ENCODE results near the gene LRRC46.

Gene LRRC46

DNA sequence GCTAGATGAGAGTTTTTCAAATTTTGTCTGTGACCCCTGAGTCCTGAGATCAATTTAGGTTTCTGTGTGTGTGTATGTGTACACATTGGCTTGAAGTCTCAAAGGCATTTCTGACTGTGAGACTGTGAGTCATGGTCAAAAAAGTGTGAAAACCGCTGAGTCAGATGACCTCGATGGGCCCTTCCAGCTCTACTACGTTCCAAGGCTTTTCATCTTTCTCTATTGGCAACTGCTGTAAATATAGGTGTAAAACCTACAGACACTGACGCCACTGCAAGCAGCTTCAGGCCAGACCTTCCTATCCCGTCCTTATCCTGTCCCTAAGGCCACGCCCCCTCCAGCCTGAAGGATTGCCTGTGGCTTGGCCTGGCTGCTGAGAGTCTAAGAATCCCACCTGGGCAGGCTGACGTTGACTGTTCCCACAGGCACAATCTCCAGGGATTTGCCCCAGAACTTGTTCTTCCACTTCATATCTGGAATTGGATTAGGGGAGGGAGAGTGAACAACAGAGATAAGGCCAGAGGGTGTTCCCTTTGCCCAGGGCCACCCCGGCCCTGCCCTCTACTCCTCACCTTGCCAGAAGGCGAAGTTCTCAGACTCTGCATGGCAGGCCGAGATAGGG is 21.2 kb upstream of the LRRC46 start:
- no peak for DNase-seq

DNA sequence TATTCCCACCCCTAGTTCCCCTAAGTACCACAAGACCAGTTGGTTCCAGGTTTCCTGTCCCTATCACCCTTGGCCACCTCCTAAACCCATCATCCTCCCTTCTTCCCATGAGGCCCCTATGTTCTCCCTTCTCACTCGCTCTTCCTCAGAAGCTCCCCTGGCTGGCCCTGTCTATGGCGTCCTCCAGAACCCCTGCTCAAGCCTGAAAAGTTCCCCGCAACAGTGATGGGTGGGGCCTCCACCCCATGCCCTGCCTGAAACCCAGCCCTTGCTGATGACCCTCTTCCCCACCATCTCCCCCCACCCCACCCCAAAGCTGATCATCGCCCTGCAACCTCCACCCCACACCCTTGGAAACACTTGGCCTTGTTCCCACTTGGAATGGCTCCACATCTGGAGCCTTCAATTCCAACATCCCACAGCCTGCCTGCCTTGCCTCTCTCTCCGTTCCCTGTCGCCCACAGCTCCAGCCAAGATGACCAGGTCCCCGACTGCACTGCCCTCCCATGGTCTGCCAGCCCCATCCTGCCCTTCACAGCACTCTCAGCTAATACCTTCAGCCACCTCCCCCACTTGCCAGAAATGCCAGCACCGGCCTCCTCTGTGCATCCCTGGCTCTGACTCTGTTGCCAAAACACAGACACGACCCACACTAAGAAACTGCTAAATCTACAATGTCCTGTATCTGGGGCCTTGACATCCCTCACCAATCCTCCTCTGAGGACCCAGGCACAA is 20.4 kb upstream of the LRRC46 start:
- no peak for DNase-seq

DNA sequence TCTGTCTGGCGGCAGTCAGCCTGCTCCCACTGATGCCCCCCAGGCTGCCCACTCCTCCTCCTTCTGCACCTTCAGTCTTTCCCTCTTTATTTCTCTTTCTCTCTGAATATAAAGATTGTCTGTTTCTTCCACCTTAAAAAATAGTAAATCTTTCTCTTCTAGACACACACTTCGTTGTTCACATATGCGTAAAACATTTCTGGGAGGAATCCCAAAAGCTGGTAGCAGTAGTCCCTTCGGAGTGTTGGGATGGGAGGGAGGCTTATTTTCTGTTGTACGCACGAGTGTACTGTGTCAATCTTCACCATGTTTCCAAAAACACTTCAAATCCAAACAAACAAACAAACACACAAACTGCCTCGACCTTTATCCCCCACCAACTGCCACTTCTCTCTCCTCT is 19.8 kb upstream of the LRRC46 start:
- no peak for DNase-seq

DNA sequence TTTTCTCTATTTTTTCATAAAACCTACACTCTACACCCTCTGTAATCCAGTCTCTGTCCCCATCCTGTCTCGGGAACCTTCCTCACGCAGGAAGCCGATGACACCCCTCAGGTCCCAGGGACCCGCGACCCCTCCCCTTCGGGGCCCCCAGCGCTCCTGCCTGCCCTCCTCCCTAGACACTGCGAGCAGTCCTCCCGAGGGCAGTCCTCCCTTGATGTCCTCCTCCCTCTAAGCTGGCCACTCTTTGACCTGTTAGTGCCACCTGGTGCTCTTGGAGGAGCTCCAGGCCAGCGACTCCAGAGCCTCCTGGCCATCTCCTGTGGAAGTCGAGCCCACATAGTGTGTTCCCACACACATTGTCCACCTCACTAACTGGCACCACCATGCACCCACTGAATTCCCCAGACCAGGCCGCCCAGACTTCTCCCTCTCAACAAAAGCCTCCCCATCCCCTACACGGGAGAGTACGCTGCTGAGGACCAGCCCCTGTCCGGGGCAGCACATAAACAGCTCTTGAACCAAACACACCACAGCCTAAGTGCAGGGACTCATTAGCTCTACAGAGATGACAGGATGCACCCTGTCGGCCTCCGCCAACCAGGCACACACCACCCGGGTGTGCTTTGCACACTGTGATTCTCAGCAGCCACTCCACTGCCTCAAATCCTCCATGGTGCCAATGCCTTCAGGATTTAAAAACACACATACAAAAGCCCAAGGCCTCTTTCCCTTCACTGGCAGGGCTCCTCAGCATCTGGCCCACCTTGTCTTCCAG is 19.1 kb upstream of the LRRC46 start:
- DNase-seq, result no peak

DNA sequence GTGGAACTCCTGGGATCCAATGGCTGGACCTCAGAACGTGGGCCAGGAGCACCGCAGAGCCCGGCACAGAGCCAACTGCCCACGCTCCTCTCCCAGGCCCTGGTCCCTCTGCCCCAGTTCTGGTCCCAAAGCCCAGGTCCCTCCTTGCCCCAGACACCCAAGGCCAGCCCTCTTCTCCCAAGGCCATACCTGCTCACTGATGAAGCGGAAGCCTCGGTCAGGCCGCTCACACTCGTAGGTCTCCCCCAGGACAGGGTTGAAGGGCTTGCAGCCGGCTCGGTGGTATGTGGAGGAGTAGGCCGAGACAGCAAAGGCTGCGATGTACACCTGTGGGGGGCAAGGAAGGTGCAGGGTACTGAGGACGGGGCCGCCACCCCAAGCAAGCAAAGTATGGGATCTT is 18.4 kb upstream of the LRRC46 start:
- DNase-seq, result no peak

DNA sequence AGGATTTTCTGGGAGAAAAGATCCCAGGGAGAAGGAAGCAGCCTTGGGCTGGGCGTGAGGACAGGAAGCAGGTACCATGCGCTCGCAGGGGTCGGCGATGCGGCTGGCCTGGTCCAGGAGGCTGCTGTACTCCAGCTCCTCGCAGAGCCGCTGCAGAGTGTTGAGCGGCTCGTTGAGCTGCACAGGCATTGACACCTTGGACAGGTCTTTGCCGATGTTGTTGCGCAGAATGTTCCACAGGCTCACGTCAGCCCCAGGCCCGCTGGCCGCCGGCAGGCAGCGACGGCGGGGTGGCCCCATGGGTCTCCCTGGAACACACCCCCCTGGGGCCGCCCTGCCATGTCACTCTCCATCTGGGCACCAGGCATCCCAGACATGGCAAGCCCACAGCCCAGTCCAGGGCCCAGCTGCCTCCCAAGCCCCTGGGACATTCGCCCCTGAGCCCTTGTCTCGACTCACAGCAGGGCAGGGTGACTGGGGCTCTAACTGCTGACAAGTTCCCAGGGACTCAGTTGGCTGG is 17.9 kb upstream of the LRRC46 start:
- no peak for DNase-seq

DNA sequence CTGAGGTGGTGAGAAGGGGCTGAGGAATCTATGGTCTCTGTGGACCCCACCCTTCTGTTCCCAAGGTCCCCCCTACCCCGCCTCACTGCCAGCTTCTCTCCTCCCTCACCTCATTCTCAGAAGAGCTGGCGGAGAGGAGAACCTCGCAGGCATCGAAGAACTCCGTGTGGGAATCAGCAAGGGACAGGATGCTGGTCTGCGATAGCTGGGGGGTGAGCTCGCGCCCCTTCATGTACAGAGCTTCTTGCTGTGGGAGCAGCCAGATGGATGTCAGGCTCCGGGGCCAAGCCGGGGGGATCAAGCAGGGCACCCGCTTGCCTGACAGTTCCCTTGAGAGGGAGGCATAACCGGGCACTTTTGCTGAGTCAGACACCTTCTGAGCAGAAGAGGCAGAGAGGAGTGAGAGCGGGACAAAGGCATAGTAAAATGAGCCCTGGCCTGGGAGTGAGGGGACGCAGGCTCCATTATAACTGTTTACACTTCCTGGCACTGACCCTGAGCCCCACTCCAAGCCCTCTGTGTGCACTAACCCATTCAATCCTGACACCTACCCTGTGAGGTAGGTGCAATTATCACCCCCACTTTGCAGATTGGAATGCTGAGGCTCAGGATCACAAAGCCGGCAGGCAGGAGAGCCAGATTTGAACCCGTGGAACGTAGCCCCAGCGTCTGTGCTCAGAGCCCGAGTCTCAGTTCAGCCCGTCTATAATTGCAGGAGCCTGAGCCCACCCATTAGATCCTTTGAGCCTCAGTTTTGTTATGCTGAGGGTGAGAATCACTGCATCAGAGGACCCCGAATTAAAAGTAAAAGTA is 16.2 kb upstream of the LRRC46 start:
- no peak for DNase-seq

DNA sequence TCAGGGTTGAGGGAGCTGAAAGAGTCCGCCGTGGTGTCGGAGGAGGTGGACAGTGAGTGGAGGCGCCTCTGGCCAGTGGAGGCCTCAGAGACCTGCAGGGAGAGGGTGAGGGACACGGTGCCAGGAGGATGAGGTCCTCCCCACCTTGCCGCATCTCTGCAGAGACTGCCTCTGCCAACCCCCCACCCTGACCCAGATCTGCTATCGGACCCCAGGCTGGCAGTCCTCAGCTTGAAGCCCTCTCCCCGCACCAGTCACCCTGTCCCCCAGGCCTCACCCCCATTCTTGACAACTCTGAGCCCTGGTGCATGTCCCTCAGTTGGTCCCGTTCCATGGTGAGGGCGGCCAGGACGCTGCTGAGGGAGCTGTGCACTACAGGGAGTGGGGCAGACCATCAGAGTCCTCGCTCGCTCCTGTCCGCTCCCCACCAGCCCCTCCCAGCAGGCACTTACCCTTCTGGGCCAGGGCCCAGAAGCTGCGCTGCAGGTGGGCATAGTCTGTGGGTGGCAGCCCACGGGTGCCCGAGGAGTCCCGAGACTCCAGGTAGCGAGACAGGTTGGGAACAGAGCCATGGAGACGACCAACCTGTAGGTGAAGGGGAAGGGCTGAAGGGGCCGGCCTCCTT is 15.2 kb upstream of the LRRC46 start:
- DNase-seq, result no peak

DNA sequence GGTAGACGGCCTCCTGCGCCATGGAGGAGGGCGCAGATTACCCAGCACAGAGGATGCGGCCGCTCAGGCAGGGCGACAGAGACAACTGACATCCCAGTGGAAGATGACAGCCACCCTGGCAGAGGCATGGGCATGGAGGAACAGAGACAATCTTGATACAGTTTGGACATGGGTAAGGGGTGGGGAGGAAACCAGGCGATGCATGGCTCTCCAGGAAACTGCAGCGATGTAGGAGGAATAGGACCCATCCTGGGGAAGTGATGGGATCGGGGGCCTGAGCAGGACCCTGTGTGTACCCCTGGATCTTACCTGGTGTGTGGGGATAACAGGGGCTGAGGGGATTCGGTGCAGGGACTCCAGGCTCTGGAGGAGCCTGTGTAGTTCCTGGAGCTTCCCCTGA is 14.5 kb upstream of the LRRC46 start:
- DNase-seq, result no peak

DNA sequence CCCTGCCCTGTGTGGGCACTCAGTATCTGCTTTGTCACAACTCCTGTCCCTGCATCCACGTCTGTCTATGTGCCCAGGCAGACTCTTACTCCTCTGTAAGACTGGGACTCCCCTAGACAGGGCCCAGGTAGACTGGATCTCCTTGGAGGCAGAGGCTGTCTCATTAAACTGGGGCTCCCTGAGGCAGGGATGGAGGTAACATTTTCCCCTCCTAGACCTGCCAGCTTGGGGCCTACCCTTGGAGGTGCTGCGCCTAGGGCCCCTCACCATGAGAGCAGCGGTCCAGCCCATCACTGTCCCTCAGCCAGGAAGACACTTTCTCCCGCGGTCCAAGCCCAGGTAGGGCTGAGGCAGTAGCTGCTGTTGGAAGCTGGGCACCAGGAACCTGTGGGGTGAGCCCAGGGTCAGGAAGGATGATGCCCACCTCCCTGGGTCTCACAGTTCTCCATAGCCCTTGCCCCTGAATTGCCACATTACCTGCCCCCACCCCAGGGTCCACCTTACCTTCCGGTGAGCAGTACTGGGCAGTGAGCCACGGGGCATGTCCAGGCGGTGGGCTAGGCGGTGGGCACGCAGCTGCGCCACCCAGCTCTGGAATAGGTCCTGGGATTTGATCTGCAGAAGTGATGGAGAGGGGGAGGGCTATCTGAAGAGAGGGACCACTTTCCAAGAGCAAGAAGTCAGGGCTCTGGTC is 13.3 kb upstream of the LRRC46 start:
- DNase-seq, result no peak

DNA sequence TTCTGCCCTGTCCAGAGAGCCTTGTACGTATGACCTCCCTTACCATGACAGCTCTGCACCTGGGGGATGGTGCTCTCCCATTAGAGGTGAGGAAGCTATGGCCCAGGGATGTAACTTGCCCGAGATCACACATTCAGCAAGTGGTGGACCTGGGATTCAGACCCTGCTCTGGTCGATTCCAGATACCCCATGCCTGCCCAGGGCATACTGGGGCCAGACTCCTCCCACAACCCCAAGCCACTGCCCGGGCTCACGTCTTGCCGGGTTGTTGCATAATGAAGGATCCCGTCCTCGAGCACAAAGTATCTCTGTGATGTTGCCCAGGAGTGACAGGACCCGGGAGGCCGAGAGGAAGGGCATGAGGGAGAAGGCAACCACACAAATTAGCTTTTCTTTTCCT is 12.0 kb upstream of the LRRC46 start:
- DNase-seq, result no peak

DNA sequence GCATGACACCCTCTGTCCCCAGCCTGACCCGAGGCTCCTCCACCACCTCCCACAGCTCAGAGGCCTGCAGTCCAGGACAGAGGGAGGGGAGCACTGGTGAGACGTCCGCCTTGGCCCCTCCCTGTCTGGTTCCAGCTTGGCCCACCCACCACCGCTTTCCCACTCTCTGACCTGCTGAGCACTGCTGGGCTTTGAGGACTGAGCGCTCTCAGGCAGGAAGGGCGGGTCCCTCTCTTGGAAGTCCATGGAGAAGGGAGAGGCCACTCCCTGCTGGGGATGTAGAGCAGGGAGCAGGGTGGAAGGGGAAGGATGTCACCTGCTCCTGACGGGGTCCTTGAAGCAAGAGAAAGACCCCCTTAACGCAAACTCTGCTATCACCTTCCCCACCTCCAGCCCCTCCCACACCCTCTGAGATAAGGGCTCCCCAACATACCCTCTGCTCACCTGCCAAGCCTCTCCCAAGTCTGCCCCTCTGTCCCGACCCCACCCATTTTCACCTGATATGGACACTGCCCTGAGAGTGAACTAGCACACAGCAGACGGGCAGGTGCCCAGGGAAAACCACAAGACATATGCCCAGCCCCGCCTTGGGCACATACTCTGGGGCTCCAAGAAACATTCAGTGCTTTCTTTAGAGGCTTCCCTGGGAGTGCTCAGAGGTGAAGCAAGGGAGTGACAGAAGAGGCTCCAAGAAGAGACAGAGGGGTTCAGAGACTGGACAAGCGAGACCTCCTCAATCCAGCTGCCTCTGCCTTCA is 11.3 kb upstream of the LRRC46 start:
- DNase-seq, result no peak

DNA sequence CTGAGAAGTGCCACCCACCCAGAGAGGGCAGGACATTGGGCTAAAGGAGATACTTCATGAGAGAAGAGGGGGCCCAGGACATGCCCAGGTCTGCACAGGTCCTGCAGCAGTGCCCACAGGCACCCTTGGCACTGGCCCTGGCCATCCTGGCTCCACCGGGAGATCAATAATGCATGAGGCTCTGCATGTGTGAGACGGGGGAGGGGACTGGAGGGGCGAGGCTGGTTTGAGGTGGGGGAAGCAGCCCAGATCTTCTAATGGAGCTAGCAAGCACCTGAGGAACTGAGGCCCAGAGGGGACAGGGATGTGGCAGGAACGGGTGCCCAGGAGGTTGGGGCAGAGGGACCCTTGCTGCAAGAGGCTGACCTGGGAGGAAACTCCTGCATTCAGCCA is 10.4 kb upstream of the LRRC46 start:
- no peak for DNase-seq

DNA sequence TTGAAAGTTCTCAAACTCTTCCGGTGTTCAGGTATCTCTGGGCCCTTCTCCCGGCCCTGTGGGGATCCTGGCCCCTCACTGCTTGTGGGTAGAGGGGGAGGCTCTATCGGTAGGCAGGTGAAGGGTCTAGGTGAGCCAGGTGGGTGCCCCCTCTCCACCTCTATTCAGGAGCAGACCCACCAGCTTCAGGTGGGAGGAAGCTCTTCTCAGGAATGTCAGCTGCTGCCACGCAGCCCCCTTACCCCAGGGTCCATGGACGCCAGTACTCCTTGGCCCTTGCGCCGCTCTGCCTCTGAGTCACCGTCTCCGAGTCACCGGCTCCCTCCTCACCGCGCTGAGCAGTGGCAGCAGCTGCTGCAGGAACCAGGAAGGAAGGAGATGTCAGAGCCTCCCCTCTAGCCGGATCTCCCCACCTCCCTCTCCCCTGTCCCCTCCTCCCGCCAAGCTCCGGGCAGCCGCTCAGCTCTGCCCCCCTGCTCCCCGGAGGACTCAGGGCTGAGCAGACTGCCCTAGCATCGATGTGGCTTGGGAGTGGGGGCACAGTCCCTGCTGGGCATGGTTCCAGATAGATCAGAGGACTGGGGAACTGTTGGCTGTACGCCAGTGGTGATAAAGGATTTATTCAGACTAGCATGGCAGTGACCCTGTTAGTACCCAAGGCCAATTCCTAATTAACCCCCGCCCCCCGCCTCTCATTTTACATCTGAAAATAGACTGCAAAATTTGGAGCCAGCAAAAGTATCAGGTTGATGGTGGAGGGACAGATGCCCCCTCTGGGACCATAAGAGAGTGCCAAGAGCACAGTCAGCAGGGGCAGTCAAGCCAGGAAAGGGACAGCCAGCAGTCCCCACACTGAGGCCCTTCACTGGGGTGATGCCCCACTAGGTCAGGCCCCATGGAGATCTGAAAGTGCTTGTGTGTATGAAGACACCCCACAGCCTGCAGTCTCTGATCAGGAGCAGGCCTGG is 9.8 kb upstream of the LRRC46 start, which contains the start of gene OSBPL7:
TSS of gene OSBPL7 (minus strand) at position 371 of the 968 bp plus-strand sequence. CDS start 1,516 bp downstream, outside the sequence.
- peak; percentile 53 for DNase-seq

DNA sequence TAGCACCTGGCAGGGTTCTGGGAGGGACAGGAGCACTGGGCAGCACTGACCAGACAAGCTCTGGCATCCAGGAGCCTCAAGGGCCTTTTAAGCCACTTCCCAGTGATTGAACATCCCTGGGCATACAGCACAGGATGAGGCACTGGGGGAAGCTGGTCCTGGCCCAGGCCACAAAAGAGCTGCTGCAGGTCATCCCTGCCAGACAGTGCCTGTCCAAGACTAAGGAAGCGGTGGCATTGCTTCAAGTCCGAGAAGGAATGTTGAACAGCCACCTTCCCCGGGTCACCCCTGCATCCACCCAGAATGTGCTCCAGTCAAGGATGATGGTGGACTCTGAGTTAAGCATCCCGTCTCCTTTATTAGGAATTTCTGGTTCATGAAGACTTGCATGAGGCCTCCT is 8.7 kb upstream of the LRRC46 start:
- no peak for DNase-seq

DNA sequence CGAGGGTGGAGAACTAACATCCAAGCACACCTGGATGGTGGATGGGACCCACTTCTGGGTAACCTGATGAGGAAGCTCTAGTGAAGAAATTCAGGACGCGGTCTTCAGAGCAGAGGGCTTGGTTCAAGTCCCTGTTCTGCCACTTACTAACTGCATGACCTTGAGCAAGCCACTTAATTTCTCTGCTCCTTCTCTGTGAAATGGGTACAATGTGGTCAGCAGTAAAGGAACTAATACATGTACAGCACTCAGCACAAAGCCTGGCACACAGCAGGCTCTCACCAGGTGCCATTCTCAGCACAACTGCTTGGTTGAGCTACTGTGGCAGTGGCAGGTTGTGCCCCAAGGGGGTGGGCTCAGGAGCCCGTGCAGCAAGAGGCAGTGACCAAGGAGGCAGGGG is 8.0 kb upstream of the LRRC46 start:
- no peak for DNase-seq

DNA sequence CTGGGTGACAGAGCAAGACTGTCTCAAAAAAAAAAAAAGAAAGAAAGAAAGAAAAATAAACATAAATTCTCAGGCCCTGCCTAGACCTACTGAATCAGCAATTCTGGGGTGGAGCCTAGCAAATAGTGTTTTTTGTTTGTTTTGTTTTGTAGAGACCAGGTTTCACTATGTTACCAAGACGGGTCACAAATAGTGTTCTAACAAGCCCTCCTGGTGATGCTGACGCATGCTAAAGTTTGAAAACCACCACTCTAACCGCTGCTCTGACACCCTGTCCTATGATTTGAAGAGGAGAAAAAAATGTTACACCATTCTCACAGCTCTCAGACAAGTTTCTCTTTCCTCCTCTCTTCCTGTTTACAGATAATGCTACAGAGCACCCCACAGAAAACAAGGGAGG is 1.6 kb upstream of the LRRC46 start:
- no peak for DNase-seq

DNA sequence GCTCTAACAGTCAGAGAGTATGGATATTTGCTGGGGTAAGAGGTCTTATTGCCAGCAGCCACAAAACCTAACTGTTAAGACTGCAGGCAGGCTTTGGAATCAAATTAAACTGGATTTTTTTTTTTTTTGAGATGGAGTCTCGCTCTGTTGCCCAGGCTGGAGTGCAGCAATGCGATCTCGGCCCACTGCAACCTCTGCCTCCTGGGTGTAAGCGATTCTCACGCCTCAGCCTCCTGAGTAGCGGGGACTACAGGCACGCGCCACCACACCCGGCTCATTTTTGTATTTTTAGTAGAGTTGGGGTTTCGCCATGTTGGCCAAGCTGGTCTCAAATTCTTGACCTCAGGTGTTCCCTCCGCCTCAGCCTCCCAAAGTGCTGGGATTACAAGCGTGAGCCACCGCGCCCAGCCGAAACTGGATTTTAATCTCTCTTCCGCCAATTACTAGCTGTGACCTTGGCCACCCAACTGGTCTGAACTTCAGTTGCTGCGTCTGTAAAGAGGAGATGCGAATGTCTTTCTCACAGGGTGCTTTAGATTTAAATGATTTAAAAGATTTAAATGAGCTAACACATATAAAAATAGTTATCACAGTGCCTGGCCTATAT is 971 bp upstream of the LRRC46 start:
- no peak for DNase-seq

DNA sequence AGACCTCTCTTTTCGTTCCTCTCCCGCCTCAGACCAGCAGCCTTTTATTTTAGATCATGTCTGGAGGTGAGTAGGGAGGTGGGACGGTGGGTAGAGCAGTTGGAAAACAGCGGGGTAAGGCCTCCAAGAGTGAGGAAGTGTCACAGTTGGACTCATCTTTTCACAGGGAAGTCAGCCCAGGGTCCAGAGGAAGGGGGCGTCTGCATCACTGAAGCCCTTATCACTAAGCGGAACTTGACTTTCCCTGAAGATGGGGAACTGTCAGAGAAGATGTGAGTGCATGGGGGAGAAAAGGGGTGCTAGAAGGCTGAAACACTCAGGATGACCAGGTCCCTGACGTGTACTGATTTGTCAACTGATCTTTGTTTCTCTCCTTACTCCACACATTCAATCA is 461 bp downstream of the LRRC46 start:
- peak; percentile 56 to 62 for DNase-seq
